Fibroblast of the aortic adventitia (primary cell): ENCODE measurements around the gene TACC2. TPM values are rescaled to one million over a fixed set of nuclear protein-coding genes. Genes with fewer than 3 reads are reported as not detected.

ENCODE experiments used
- DNase-seq: peaks from one replicate; pipeline ENCODE4 v3.0.0-alpha.2; 2010; ENCODE audit warnings: low read depth
- H3K4me3 ChIP-seq: 2 replicates; pipeline ENCODE4 v1.5.1; 2011; ENCODE audit warnings: low read depth, mild to moderate bottlenecking, control low read depth, low read length, moderate library complexity
- total RNA-seq: library from RNA; depleted of rRNA; stranded (reverse); fragments of >200 nt; gene quantifications from 2 replicates; pipeline ENCODE4 v1.2.3, GENCODE V29; 2012; ENCODE audit warnings: low replicate concordance
- TF ChIP-seq, protein P1 (sequence below): IDR thresholded peaks from 2 replicates; pipeline ENCODE4 v1.5.1; 2011; ENCODE audit warnings: mild to moderate bottlenecking, low read length, control low read depth, inconsistent platforms; ENCODE audit not compliant: insufficient read depth

Gene TACC2
- total RNA-seq, 1 donor = 9.2 TPM

DNA sequence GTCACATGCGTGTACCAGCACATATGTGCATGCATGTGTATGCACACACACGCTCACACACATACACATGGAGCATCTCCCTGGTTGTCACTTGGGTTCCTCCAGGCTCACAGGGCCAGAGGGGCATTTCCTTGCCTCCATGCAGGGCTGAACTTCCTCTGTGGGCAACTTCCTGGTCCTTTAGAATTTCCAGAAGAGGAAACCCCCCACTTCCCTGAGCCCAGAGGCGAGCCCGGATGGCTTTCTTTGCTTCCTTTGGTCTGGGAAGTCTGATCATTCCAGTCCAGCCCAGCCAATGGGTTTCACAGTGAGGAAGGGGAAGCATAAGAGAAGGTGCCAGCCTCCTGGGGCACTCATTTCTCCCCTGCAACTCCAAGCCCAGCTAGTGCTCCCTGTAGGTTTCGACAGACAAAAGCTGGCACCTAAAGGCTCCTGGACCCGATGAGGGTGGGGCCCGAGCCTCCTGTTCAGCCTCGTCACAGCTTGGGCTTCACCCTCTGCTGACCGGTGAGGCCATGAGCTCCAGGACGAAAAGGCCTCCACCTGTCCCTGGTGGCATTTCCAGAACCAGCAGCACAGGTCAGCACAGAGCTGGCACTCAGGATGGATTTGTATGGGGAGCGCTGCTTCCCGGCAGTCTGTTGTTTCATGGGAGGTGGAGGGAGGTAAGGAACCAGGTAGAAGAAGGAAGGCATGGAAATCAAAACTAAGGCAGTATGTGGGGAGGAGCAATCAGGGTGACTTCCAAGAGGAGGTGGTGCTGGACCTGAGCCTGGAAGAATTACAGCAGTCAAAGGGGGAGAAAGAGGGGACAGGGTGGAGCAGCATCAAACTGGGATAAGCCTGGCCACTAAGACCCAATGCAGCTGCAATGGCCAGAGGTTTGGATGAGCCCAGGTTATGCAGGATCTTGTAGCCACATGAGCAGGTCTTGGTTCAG, 305.8 kb downstream of the TACC2 start:
- TF ChIP-seq, protein P1, sequence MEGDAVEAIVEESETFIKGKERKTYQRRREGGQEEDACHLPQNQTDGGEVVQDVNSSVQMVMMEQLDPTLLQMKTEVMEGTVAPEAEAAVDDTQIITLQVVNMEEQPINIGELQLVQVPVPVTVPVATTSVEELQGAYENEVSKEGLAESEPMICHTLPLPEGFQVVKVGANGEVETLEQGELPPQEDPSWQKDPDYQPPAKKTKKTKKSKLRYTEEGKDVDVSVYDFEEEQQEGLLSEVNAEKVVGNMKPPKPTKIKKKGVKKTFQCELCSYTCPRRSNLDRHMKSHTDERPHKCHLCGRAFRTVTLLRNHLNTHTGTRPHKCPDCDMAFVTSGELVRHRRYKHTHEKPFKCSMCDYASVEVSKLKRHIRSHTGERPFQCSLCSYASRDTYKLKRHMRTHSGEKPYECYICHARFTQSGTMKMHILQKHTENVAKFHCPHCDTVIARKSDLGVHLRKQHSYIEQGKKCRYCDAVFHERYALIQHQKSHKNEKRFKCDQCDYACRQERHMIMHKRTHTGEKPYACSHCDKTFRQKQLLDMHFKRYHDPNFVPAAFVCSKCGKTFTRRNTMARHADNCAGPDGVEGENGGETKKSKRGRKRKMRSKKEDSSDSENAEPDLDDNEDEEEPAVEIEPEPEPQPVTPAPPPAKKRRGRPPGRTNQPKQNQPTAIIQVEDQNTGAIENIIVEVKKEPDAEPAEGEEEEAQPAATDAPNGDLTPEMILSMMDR = no peak
- H3K4me3 ChIP-seq = no peak overlapping the region
- DNase-seq = no peak

DNA sequence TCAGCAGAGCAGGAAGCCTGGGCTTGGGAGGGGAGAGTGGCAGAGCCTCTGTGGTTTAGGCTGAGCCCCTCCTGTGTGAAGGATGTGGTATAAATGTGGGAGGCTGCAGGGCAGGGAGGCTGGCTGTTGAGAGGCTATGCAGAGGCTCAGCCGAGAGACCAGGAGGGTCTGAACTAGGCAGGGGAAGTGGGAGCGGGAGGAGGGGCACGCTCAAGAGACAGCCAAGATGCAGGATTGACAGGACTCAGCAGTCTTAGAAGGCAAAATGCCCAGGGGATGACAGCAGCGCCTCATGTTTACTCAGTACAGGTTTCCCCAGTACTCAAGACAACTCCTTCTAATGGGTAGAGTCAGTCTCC, 306.5 kb downstream of the TACC2 start:
- H3K4me3 ChIP-seq = no peak overlapping the region
- no peak for DNase-seq
- TF ChIP-seq, protein P1 = no peak

DNA sequence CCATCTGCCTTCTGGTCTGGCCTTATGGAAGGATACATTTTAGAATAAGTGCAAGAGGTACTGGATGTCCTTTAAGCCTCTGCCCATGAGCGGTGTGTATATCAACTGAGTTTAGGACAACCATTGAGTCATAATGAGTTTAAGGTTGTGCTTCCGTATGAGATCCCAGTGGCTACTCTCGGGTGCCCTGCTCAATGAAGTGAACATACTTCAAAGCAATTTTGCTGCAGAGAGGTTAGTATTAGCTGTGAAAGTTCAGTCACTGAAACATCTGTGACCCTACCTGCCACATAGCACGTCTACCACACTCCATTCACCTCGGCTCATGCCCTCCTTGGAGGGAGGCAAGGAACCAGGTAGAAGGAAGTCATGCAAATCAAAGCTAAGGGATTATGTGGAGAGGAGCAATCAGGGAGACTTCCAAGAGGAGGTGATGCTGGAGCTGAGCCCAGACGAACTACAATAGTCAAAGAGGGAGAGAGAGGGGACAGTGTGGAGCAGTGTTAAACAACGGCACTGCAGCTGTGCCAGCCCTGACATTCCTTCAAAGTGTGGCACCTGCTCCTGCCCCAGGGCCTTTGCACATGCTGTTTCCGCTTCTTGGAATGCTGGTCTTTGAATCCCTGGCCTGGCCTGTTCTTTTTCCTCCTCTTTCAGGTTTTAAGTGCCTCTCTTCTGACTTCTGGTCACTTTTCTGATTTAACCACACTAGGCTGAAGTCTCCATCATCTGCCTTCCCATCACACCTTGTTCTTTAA, 307.6 kb downstream of the TACC2 start:
- H3K4me3 ChIP-seq = no peak overlapping the region
- TF ChIP-seq, protein P1 = no peak
- DNase-seq = no peak

DNA sequence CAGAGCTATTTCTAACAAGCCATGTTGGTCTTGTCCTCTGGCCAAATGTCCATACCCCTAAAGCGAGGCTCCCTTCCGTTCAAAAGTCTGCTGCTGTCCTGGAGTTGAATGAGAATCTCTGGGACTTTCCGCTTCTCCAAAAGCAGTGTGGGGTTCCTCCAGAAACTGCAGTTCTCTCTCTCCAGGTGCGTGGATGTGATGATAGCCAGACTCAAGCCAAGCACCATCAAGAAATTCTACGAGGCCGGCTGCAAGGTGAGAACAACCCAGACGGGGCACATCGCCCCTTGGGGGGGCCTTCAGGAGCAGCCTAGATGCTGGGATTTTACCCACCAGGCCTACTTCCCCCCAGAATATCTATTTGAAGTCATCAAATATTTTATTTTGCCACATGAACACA, 308.6 kb downstream of the TACC2 start:
- TF ChIP-seq, protein P1 = no peak
- no peak for DNase-seq

DNA sequence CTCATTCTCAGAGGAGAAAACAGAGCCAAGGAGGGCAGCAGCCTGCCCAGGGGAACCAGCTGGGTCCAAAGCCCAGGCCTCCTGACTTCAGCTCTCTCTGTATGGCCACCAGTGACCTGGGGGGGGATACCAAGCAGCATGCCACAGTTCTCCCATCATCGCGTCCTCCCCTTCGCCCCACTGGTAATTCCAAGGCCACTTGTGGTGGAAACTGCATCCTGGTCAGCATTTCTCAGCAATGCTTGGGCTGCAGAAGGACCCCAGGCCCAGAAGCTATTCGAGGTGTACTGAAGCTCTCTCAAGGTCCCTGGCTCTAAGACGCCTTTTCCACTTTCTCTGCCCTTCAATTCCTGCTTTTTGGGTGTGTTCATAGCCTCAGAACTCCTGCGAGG, 309.2 kb downstream of the TACC2 start:
- DNase-seq = no peak
- TF ChIP-seq, protein P1 = no peak
- no peak overlapping the region for H3K4me3 ChIP-seq

More for the DNA sequence above, 308.6 kb downstream of the TACC2 start:
- no peak overlapping the region for H3K4me3 ChIP-seq

DNA sequence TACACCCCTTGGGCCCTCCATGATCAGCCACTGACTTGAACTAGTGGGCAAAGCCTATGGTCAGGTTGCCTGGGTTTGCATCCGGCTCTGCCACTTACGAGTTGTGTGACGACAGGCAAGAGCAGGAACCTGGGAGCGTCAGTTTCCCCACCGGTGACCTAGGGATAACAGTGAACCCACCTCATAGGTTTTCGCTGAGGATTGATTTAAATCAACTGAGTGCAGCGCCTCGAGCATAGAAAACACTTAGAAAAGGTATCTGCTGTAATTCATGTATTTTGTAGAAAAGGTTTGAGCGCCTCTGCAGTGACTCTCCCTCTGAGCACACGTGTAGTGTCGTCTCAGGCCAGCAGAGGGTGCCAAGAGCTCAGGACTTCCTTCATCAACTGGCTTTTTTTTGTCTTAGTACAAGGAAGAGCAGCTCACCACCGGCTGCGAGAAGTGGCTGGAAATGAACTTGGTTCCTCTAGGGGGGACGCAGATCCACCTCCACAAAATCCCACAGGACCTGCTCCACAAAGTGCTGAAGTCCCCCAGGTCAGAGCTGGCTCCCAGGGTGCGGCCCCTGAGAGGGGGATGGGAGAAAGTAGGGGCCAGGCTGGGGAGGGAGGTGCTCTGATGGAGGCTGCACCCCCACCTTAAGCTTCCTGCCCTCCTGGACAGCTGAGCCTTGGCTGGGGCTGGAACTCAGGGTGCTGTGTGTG, 309.8 kb downstream of the TACC2 start:
- H3K4me3 ChIP-seq = peak overlapping the region; percentile 44
- TF ChIP-seq, protein P1 = peak; percentile 85
- peak; percentile 85 for DNase-seq
